K562 (cell line): Measurements from ENCODE around the gene ADRA1B. TPM values are rescaled to one million over a fixed set of nuclear protein-coding genes. Genes with fewer than 3 reads are reported as not detected.

Source experiments
- ATF3 ChIP-seq, 2 experiments: fragments of 450-650 bp in 1 of 2; sonication (generic) in 1 of 2; formaldehyde crosslinking in 1 of 2; IDR thresholded peaks in 1 of 2; conservative IDR thresholded peaks in 1 of 2; 2 replicates each; pipeline versions ENCODE4 v1.6.1 to v1.8.1; 2016 to 2023; ENCODE audit warnings: mild to moderate bottlenecking in 2 of 2, moderate library complexity in 2 of 2, inconsistent platforms in 1 of 2, missing genetic modification reagents in 1 of 2
- CREB5 ChIP-seq: fragments of 250-450 bp; sonication (Bioruptor Pico); IDR thresholded peaks from 2 replicates; pipeline ENCODE4 v1.5.0; 2020; ENCODE audit warnings: mild to moderate bottlenecking
- CSDE1 ChIP-seq, 2 experiments: fragments of 450-650 bp; IDR thresholded peaks; 2 replicates each; pipeline ENCODE4 v1.6.1; 2016; ENCODE audit warnings: mild to moderate bottlenecking in 1 of 2
- DPF2 ChIP-seq: fragments of 450-650 bp; IDR thresholded peaks from 2 replicates; pipeline ENCODE4 v1.6.1; 2016
- ELF2 ChIP-seq: fragments of 250-450 bp; sonication (Bioruptor Pico); IDR thresholded peaks from 2 replicates; pipeline ENCODE4 v1.5.0; 2021; ENCODE audit warnings: mild to moderate bottlenecking
- ELF4 ChIP-seq: fragments of 450-650 bp; formaldehyde crosslinking; IDR thresholded peaks from 2 replicates; pipeline ENCODE4 v1.4.0; 2022; ENCODE audit warnings: missing genetic modification characterization
- GABPB1 ChIP-seq: sonication (generic); formaldehyde crosslinking; IDR thresholded peaks from 2 replicates; pipeline ENCODE4 v1.8.0; 2022; ENCODE audit warnings: mild to moderate bottlenecking, missing genetic modification reagents
- HCFC1 ChIP-seq: IDR thresholded peaks from 2 replicates; pipeline ENCODE4 v1.6.1; 2012; ENCODE audit warnings: low read depth, low read length, improper control_type of control experiment
- HDAC2 ChIP-seq: fragments of 450-650 bp; IDR thresholded peaks from 2 replicates; pipeline ENCODE4 v1.6.1; 2016; ENCODE audit warnings: mild to moderate bottlenecking
- IRF9 ChIP-seq: fragments of 450-650 bp; IDR thresholded peaks from 2 replicates; pipeline ENCODE4 v1.6.1; 2016; ENCODE audit warnings: missing biosample characterization, missing genetic modification characterization
- LARP7 ChIP-seq: fragments of 450-650 bp; IDR thresholded peaks from 2 replicates; pipeline ENCODE4 v1.6.1; 2016
- NFRKB ChIP-seq: fragments of 450-650 bp; IDR thresholded peaks from 2 replicates; pipeline ENCODE4 v1.6.1; 2016; ENCODE audit warnings: low read depth
- NFYB ChIP-seq: IDR thresholded peaks from 2 replicates; pipeline ENCODE4 v1.6.1; 2011; ENCODE audit warnings: mild to moderate bottlenecking, moderate library complexity; ENCODE audit not compliant: insufficient read length; ENCODE audit errors: extremely low read depth
- RB1 ChIP-seq: fragments of 450-650 bp; IDR thresholded peaks from 2 replicates; pipeline ENCODE4 v1.6.1; 2017; ENCODE audit warnings: low read depth, mild to moderate bottlenecking
- RCOR1 ChIP-seq, 2 experiments: IDR thresholded peaks; 2 replicates each; pipeline ENCODE4 v1.6.1; 2012; ENCODE audit warnings: low read depth in 2 of 2, low read length in 2 of 2, borderline replicate concordance in 1 of 2, improper control_type of control experiment in 1 of 2
- SAFB2 ChIP-seq: fragments of 200-400 bp; formaldehyde crosslinking; IDR thresholded peaks from 2 replicates; pipeline ENCODE4 v1.6.1; 2018; ENCODE audit warnings: borderline replicate concordance, low read length, low read depth, moderate library complexity; ENCODE audit not compliant: severe bottlenecking
- SIX5 ChIP-seq, 2 experiments: IDR thresholded peaks; 2 replicates each; pipeline ENCODE4 v1.6.1; 2011; ENCODE audit warnings: low read length in 2 of 2, borderline replicate concordance in 1 of 2, low read depth in 1 of 2, mild to moderate bottlenecking in 1 of 2, moderate library complexity in 1 of 2; ENCODE audit not compliant: insufficient read depth in 1 of 2
- SNRNP70 ChIP-seq: fragments of 200-400 bp; formaldehyde crosslinking; optimal IDR thresholded peaks from 2 replicates; pipeline ENCODE3; 2017; ENCODE audit warnings: low read depth, low read length
- TFAP4 ChIP-seq: sonication (generic); formaldehyde crosslinking; IDR thresholded peaks from 2 replicates; pipeline ENCODE4 v1.8.0; 2022; ENCODE audit warnings: missing genetic modification reagents, mild to moderate bottlenecking, moderate library complexity, borderline replicate concordance
- XRCC4 ChIP-seq: IDR thresholded peaks from one replicate; pipeline ENCODE4 v1.6.1; 2011; ENCODE audit not compliant: insufficient read depth, insufficient read length; ENCODE audit errors: extremely low read depth
- ZNF316 ChIP-seq: fragments of 450-650 bp; IDR thresholded peaks from 2 replicates; pipeline ENCODE4 v1.6.1; 2016
- ZNF589 ChIP-seq: fragments of 200-800 bp; sonication (Bioruptor generic); IDR thresholded peaks from 2 replicates; pipeline ENCODE4 v1.6.1; 2016; ENCODE audit warnings: low read depth, missing genetic modification characterization, missing compliant biosample characterization
- ZNF644 ChIP-seq: fragments of 200-800 bp; sonication (Bioruptor generic); IDR thresholded peaks from 2 replicates; pipeline ENCODE4 v1.6.1; 2016; ENCODE audit warnings: low read depth, missing genetic modification characterization, missing compliant biosample characterization
- ZNF77 ChIP-seq: fragments of 250-450 bp; sonication (Bioruptor Pico); IDR thresholded peaks from 2 replicates; pipeline ENCODE4 v1.5.0; 2020
- ZNF830 ChIP-seq: fragments of 250-450 bp; sonication (Bioruptor Pico); IDR thresholded peaks from 2 replicates; pipeline ENCODE4 v1.5.0; 2021; ENCODE audit warnings: mild to moderate bottlenecking
- ZZZ3 ChIP-seq: fragments of 450-650 bp; IDR thresholded peaks from 2 replicates; pipeline ENCODE4 v1.6.1; 2016; ENCODE audit warnings: antibody characterized with exemption, mild to moderate bottlenecking, moderate library complexity
- polyA plus RNA-seq, 8 experiments: library from polyadenylated mRNA; depleted of rRNA in 4 of 8; stranded (reverse) in 5 of 8; unstranded in 3 of 8; fragments of >200 nt; fragmentation: Nextera tagmentation in 2 of 8; fragmentation: Illumina TruSeq in 1 of 8; extraction: Ambion mirVana in 2 of 8; extraction: Trizol in 1 of 8; gene quantifications; 2 replicates each; pipeline versions ENCODE4 v1.2.1 to v1.2.3, GENCODE V29; 2011 to 2014; ENCODE audit warnings: inconsistent platforms in 1 of 8, missing spikeins in 1 of 8
- total RNA-seq, 7 experiments: library from RNA; depleted of rRNA in 6 of 7; stranded (reverse); fragments of >200 nt in 6 of 7; fragmentation: Illumina TruSeq in 2 of 7; extraction: Trizol in 2 of 7; gene quantifications; 2 replicates each; pipeline versions ENCODE4 v1.2.1 to v1.2.3, GENCODE V29; 2011 to 2021; ENCODE audit warnings: low replicate concordance in 1 of 7

Gene ADRA1B
- total and polyA plus RNA-seq, 9 of the 15 experiments (the other 6 are each of a cell fraction or from before 2014, with no cell fraction given), result not detected

GRCh38 chr5:160008877-160009590, 92.8 kb downstream of the ADRA1B start, which contains the start of gene TTC1 (continued):
- peak; percentile 5 for TF ChIP-seq NFYB
- TF ChIP-seq RCOR1 (IDR thresholded peaks at IDR 0.05; ENCODE audit: borderline replicate concordance in 1 of 2, low read depth in 2 of 2, low read length in 2 of 2), result 0 out of 4 replicates have a peak, but pooled peaks of 1 of the 2 experiments have one; percentile 18
- no peak for TF ChIP-seq XRCC4
- 0 out of 2 replicates have a peak, but pooled peaks have one; percentile 6 for TF ChIP-seq ELF4 (CRISPR knock-in tag)
- no peak for TF ChIP-seq ZNF77
- peak; percentile 55 to 71 for TF ChIP-seq SIX5 (IDR thresholded peaks at IDR 0.05; ENCODE audit: borderline replicate concordance in 1 of 2, insufficient read depth in 1 of 2, low read depth in 1 of 2, low read length in 2 of 2)
- TF ChIP-seq ZZZ3, result no peak
- TF ChIP-seq ATF3 (IDR thresholded peaks at IDR 0.05), result peak; percentile 99
- no peak for TF ChIP-seq ATF3 (CRISPR knock-in tag; conservative IDR thresholded peaks at IDR 0.05)
- no peak for TF ChIP-seq IRF9
- peak in 1 of 2 experiments; percentile 88; a peak in 2 of 4 replicates for TF ChIP-seq CSDE1 (IDR thresholded peaks at IDR 0.05)
- peak; percentile 57; the same call in 1 of the 2 replicates for TF ChIP-seq DPF2
- peak; percentile 95 for TF ChIP-seq GABPB1 (CRISPR knock-in tag)
- peak; percentile 81; the same call in 1 of the 2 replicates for TF ChIP-seq ZNF644 (tag)
- TF ChIP-seq NFRKB, result peak; percentile 82; the same call in 1 of the 2 replicates
- TF ChIP-seq HDAC2, result 0 out of 2 replicates have a peak, but pooled peaks have one; percentile 43
- TF ChIP-seq CREB5 (CRISPR knock-in tag), result no peak
- 0 out of 2 replicates have a peak, but pooled peaks have one; percentile 43 for TF ChIP-seq ZNF316
- no peak for TF ChIP-seq LARP7
- TF ChIP-seq ZNF589, result no peak
- no peak for TF ChIP-seq ZNF830 (CRISPR knock-in tag)
- TF ChIP-seq TFAP4, result peak; percentile 70; the same call in 1 of the 2 replicates
- 0 out of 2 replicates have a peak, but pooled peaks have one; percentile 12 for TF ChIP-seq RB1
- TF ChIP-seq SNRNP70, result no peak
- TF ChIP-seq HCFC1, result peak; percentile 92
- TF ChIP-seq SAFB2, result no peak
- peak; percentile 70; the same call in 1 of the 2 replicates for TF ChIP-seq ELF2
